Heart right ventricle (tissue), 16 donors: Measurements from ENCODE around the gene PDE3A. TPM values are rescaled to one million over a fixed set of nuclear protein-coding genes. Genes with fewer than 3 reads are reported as not detected.

Experiments
- ATAC-seq, 8 donors: fragments of 200-7000 bp; cut with Tn5 transposase; one replicate each; pipeline ENCODE4 v1.9.1; 2020; ENCODE audit warnings: mild to moderate bottlenecking in 8 of 8, moderate library complexity in 8 of 8, moderate number of reproducible peaks in 1 of 8
- DNase-seq, 2 donors: peaks; one replicate each; pipeline ENCODE4 v3.0.0-alpha.2; 2020
- H3K27ac ChIP-seq, 10 donors: fragments of 200-600 bp; sonication (generic) in 2 of 10; one replicate each; pipeline versions ENCODE4 v1.5.0 to v1.8.0; 2020 to 2022; ENCODE audit warnings: mild to moderate bottlenecking in 3 of 10
- H3K27me3 ChIP-seq, 7 donors: fragments of 200-600 bp; one replicate each; pipeline ENCODE4 v1.8.0; 2021 to 2022; ENCODE audit warnings: mild to moderate bottlenecking in 2 of 7
- H3K36me3 ChIP-seq, 9 donors: fragments of 200-600 bp; sonication (generic) in 1 of 9; one replicate each; pipeline versions ENCODE4 v1.5.0 to v1.8.0; 2020 to 2022; ENCODE audit warnings: mild to moderate bottlenecking in 2 of 9
- H3K4me1 ChIP-seq, 9 donors: fragments of 200-600 bp; sonication (generic) in 1 of 9; one replicate each; pipeline versions ENCODE4 v1.5.0 to v1.8.0; 2020 to 2022; ENCODE audit warnings: mild to moderate bottlenecking in 4 of 9
- H3K4me3 ChIP-seq, 10 donors: fragments of 200-600 bp; sonication (generic) in 2 of 10; one replicate each; pipeline versions ENCODE4 v1.5.0 to v1.8.0; 2020 to 2022; ENCODE audit warnings: mild to moderate bottlenecking in 7 of 10, moderate library complexity in 2 of 10
- H3K9me3 ChIP-seq, 11 donors: fragments of 200-600 bp in 10 of 11; sonication (generic) in 2 of 11; one replicate each; pipeline versions ENCODE4 v1.5.0 to v1.8.0; 2013 to 2022; ENCODE audit warnings: mild to moderate bottlenecking in 2 of 11, control low read depth in 1 of 11, moderate library complexity in 1 of 11
- WGBS, 2 donors: extraction: QIAGEN DNeasy Blood & Tissue Kit; methylation state at CpG; one replicate each; pipeline ENCODE4 v1.1.7; 2013; ENCODE audit warnings: inconsistent platforms in 1 of 2; 5-methylcytosine and 5-hydroxymethylcytosine counted together
- intact Hi-C, 10 donors: fragments of 100-400 bp; cut with DNase I; formaldehyde crosslinking; loops; one replicate each; pipeline versions ENCODE4 v1.11.1 to v1.14.2; 2022
- polyA plus RNA-seq, 2 donors: library from polyadenylated mRNA; stranded (reverse); fragments of 200-250 nt; gene quantifications; one replicate each; pipeline ENCODE4 v1.2.3, GENCODE V29; 2013
- total RNA-seq, 10 donors: library from RNA; stranded (reverse); fragmentation: NEBNext Ultra II Directional in 3 of 10; extraction: Animal tissue kit (Norgen Biotek cat#: 25700) in 3 of 10; gene quantifications; one replicate each; pipeline versions ENCODE4 v1.2.1 to v1.2.4, GENCODE V29; 2021 to 2023
- TF ChIP-seq, protein P1 (sequence below), 9 donors: fragments of 200-600 bp; sonication (generic) in 2 of 9; IDR thresholded peaks; one replicate each; pipeline versions ENCODE4 v1.5.0 to v1.8.0; 2021 to 2022; ENCODE audit warnings: antibody characterized with exemption in 9 of 9, mild to moderate bottlenecking in 5 of 9, moderate library complexity in 1 of 9
- donor health status: Arrhythmogenic right ventricular cardiomyopathy.
- donor health status: ischemic (EF 13 %, LVEDD 7.1; RV severe dilation, severe dysfunction).
- donor health status: healthy with polysubstance abuse.
- donor health status: DM: no; HTN: yes; CAD: no.
- donor health status: DM: no; HTN: no; CAD: no.
- donor health status: ischemic (EF 25% LVEDD 6.9; RV normal size, moderate dysfunction).
- donor health status: ischemic (EF 25% LVEDD 5.7; RV mildly dilated, moderate dysfunction).
- donor health status: healthy.
- donor health status: DM: yes; HTN: yes; CAD: no.
- donor health status: Ischemic cardiomyopathy.
- donor health status: ischemic (EF 35%, LVEDD 5.7; RV mildly dilated, moderate dysfunction).
- donor health status: nonischemic (EF 11% LVEDD 7.7; RV severe dilation, severe dysfunction).
- donor health status: DM: yes; HTN: yes; CAD: no.
- donor health status: PGD.
- donor health status: ischemic (EF 29% LVEDD 5.4; RV normal size, mild dysfunction).
- donor health status: nonischemic (EF 23%, LVEDD 6.1; RV moderate dilation, normal function).

The PDE3A gene
- total and polyA plus RNA-seq, 12 donors: 18.8 to 362 (median 209) TPM

DNA sequence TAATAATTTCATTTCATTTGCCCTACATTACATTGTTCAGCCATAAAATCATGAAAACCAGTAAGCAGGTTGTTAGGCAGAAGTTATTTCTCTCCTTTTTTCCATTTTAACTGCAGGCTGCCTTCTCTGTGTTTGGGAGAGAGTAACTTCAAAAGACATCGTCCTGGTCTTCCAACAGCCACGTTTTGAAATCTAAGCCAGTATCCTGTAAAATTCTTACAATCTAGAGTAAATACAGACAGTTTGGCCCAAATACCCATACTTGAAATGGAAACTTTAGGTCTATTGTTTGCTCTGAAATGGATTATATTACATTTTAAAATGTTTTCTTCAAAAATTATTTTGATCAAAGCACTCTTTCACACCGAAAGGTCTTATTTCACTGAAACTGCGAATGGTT lies 260.7 kb downstream of the PDE3A start:
- Histone ChIP-seq H3K27ac (peak overlapping the region in 6 of 10 donors; percentile 19 to 58 (median 36)), H3K4me3 (no peak overlapping the region), H3K36me3 (peaks cover 0 to 43% (median 0%) of the 10 kb centered on the region in 9 donors), H3K9me3 (no peaks in the 10 kb centered on the region), H3K27me3 (no peaks in the 10 kb centered on the region), H3K4me1 (peaks cover 3 to 42% (median 21%) of the 10 kb centered on the region in 9 donors)
- WGBS, 2 donors: 55 to 56% methylated on average over 4 of the region's 4 CpGs
- DNase-seq (no peak), ATAC-seq (no peak)
- intact Hi-C loops: loop anchor here in 2 of 10 donors (10.0 kb wide), 2 partner anchors 714 to 874 kb away; no protein-coding TSS in a partner anchor
- TF ChIP-seq, protein P1, sequence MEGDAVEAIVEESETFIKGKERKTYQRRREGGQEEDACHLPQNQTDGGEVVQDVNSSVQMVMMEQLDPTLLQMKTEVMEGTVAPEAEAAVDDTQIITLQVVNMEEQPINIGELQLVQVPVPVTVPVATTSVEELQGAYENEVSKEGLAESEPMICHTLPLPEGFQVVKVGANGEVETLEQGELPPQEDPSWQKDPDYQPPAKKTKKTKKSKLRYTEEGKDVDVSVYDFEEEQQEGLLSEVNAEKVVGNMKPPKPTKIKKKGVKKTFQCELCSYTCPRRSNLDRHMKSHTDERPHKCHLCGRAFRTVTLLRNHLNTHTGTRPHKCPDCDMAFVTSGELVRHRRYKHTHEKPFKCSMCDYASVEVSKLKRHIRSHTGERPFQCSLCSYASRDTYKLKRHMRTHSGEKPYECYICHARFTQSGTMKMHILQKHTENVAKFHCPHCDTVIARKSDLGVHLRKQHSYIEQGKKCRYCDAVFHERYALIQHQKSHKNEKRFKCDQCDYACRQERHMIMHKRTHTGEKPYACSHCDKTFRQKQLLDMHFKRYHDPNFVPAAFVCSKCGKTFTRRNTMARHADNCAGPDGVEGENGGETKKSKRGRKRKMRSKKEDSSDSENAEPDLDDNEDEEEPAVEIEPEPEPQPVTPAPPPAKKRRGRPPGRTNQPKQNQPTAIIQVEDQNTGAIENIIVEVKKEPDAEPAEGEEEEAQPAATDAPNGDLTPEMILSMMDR (IDR thresholded peaks at IDR 0.05): no peak

GRCh38 chr12:20629414-20630156 lies 261.2 kb downstream of the PDE3A start:
- peaks cover 3 to 42% (median 21%) of the 10 kb centered on the region in 9 donors for H3K4me1 ChIP-seq
- ATAC-seq (peak; percentile 49 to 88 (median 70)), DNase-seq (peak in 1 of 2 donors; percentile 35)
- H3K27ac ChIP-seq: peak overlapping the region in 6 of 10 donors; percentile 3 to 58 (median 31)
- H3K9me3 ChIP-seq: no peaks in the 10 kb centered on the region
- H3K27me3 ChIP-seq: no peaks in the 10 kb centered on the region
- TF ChIP-seq, protein P1 (IDR thresholded peaks at IDR 0.05): no peak
- WGBS, 2 donors: 35 to 38% methylated on average over 6 of the region's 6 CpGs
- no peak overlapping the region for H3K4me3 ChIP-seq
- intact Hi-C loops: loop anchor here in 4 of 10 donors (10.0 kb wide), 3 partner anchors 715 to 885 kb away; no protein-coding TSS in a partner anchor
- peaks cover 0 to 49% (median 5%) of the 10 kb centered on the region in 9 donors for H3K36me3 ChIP-seq

GRCh38 chr12:20631711-20632110 lies 263.4 kb downstream of the PDE3A start:
- peaks cover 3 to 42% (median 21%) of the 10 kb centered on the region in 9 donors for H3K4me1 ChIP-seq
- no peak overlapping the region for H3K27ac ChIP-seq
- H3K9me3 ChIP-seq: no peaks in the 10 kb centered on the region
- no peak overlapping the region for H3K4me3 ChIP-seq
- peaks cover 0 to 62% (median 6%) of the 10 kb centered on the region in 9 donors for H3K36me3 ChIP-seq
- ATAC-seq (no peak), DNase-seq (no peak)
- intact Hi-C loops: loop anchor here in 2 of 10 donors (10.0 kb wide), 1 partner anchor 887 kb away; no protein-coding TSS in a partner anchor
- no peaks in the 10 kb centered on the region for H3K27me3 ChIP-seq
- 48 to 69% methylated on average over 1 of the region's 1 CpG for WGBS, 2 donors
- TF ChIP-seq, protein P1 (IDR thresholded peaks at IDR 0.05): no peak

DNA sequence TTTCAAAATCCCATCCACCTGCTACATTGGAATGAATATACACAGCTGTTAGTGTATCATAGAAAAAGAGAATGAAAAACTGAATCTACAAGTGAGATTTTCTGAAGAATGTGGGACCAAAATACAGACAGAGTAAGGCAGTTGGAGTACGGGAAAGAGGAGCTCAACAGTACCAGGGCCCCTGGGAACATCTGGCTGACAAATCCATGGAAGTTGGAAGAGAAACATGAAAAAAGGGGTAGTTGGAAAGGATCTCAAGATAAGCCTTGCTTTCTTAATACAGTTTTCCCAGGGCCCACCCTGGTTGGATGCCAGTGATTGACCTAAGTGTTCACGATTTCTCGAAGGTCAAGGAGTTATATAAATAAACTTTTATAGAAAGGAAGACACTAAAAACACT lies 272.8 kb downstream of the PDE3A start:
- DNase-seq: no peak
- TF ChIP-seq, protein P1 (IDR thresholded peaks at IDR 0.05): no peak
- Histone ChIP-seq H3K4me1 (peaks cover 0 to 11% (median 0%) of the 10 kb centered on the region in 9 donors), H3K9me3 (no peaks in the 10 kb centered on the region), H3K4me3 (no peak overlapping the region), H3K27ac (no peak overlapping the region), H3K27me3 (no peaks in the 10 kb centered on the region), H3K36me3 (peaks cover 0 to 71% (median 6%) of the 10 kb centered on the region in 9 donors)
- ATAC-seq: no peak
- intact Hi-C loops: loop anchor here in 3 of 10 donors (5.0 to 10.0 kb wide), 3 partner anchors 154 to 164 kb away; no protein-coding TSS in a partner anchor
- 47 to 49% methylated on average over 3 of the region's 3 CpGs for WGBS, 2 donors
